Central memory CD8-positive, alpha-beta T cell (primary cell): ENCODE data around the gene DKKL1.

Experiments used
- ATAC-seq: fragments of 150-1000 bp; cut with Tn5 transposase; replicated peaks from 2 replicates; pipeline ENCODE4 v1.10.0; 2022; ENCODE audit warnings: mild to moderate bottlenecking, moderate FRiP score, moderate number of reproducible peaks; ENCODE audit not compliant: poor library complexity, severe bottlenecking; ENCODE audit errors: extremely low read depth
- DNase-seq, 2 donors: peaks; one replicate each; pipeline ENCODE4 v3.0.0; 2021; ENCODE audit warnings: low spot score in 2 of 2
- H3K27ac Mint-ChIP-seq: one replicate; pipeline ENCODE4 v1.8.0; 2022; ENCODE audit warnings: low read depth, mild to moderate bottlenecking, moderate library complexity, mixed read lengths
- H3K27me3 Mint-ChIP-seq: one replicate; pipeline ENCODE4 v1.8.0; 2022; ENCODE audit warnings: mixed read lengths
- H3K36me3 Mint-ChIP-seq: one replicate; pipeline ENCODE4 v1.8.0; 2022; ENCODE audit warnings: mild to moderate bottlenecking, moderate library complexity, mixed read lengths; ENCODE audit not compliant: insufficient read depth
- H3K4me1 Mint-ChIP-seq: one replicate; pipeline ENCODE4 v1.8.0; 2022; ENCODE audit warnings: mixed read lengths
- H3K4me3 Mint-ChIP-seq: one replicate; pipeline ENCODE4 v1.8.0; 2022; ENCODE audit warnings: mild to moderate bottlenecking, moderate library complexity, mixed read lengths
- H3K9me3 Mint-ChIP-seq: one replicate; pipeline ENCODE4 v1.8.0; 2022; ENCODE audit warnings: mixed read lengths

DKKL1 gene

GRCh38 chr19:49415102-49415809 lies 51.6 kb downstream of the DKKL1 start:
- Mint-ChIP-seq H3K4me3 (no peak overlapping the region), H3K27me3 (peaks cover 50% of the 10 kb centered on the region), H3K9me3 (no peaks in the 10 kb centered on the region), H3K36me3 (no peaks in the 10 kb centered on the region), H3K27ac (no peak overlapping the region), H3K4me1 (peaks cover 8% of the 10 kb centered on the region)
- DNase-seq (no peak), ATAC-seq (no peak)

- Mint-ChIP-seq H3K9me3 (no peaks in the 10 kb centered on the region), H3K27ac (no peak overlapping the region), H3K36me3 (no peaks in the 10 kb centered on the region), H3K4me1 (peaks cover 8% of the 10 kb centered on the region), H3K4me3 (no peak overlapping the region), H3K27me3 (peaks cover 56% of the 10 kb centered on the region)
- no peak for ATAC-seq
- DNase-seq: no peak
Measured at GRCh38 chr19:49415810-49416200, 52.1 kb downstream of the DKKL1 start.

- Mint-ChIP-seq H3K27ac (no peak overlapping the region), H3K4me3 (no peak overlapping the region), H3K27me3 (peaks cover 68% of the 10 kb centered on the region), H3K9me3 (no peaks in the 10 kb centered on the region), H3K36me3 (no peaks in the 10 kb centered on the region), H3K4me1 (peaks cover 10% of the 10 kb centered on the region)
- ATAC-seq (no peak), DNase-seq (no peak)
Measured at GRCh38 chr19:49417088-49417487, 53.4 kb downstream of the DKKL1 start.

- H3K9me3 Mint-ChIP-seq: no peaks in the 10 kb centered on the region
- DNase-seq: no peak
- H3K4me1 Mint-ChIP-seq: peaks cover 21% of the 10 kb centered on the region
- no peaks in the 10 kb centered on the region for H3K36me3 Mint-ChIP-seq
- H3K27ac Mint-ChIP-seq: no peak overlapping the region
- no peak overlapping the region for H3K4me3 Mint-ChIP-seq
- ATAC-seq: no peak
- H3K27me3 Mint-ChIP-seq: peaks cover 83% of the 10 kb centered on the region
Measured at GRCh38 chr19:49418511-49418910, 54.8 kb downstream of the DKKL1 start.

DNA sequence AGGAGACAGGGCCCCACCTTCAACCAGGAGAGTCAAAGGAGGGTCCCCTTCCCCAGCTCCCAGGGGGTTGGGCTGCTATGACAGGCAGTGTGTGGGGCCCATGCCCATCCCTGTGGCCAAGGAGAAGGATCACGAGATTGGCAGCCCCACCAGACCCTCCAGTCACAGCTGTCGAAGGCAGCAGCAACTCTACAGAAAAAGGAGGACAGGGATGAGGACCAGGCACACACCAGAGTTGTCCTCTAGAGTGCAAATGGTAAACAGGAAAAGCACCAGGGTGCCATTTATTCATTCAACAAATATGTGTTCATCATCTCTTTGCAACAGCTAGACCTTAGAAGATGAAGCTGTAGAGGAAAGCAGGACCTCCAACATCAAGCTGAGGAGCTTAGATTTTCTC lies 55.5 kb downstream of the DKKL1 start:
- peaks cover 28% of the 10 kb centered on the region for H3K4me1 Mint-ChIP-seq
- ATAC-seq (no peak), DNase-seq (no peak)
- peaks cover 2% of the 10 kb centered on the region for H3K36me3 Mint-ChIP-seq
- no peak overlapping the region for H3K27ac Mint-ChIP-seq
- no peak overlapping the region for H3K4me3 Mint-ChIP-seq
- no peaks in the 10 kb centered on the region for H3K9me3 Mint-ChIP-seq
- peaks cover 89% of the 10 kb centered on the region for H3K27me3 Mint-ChIP-seq

DNA sequence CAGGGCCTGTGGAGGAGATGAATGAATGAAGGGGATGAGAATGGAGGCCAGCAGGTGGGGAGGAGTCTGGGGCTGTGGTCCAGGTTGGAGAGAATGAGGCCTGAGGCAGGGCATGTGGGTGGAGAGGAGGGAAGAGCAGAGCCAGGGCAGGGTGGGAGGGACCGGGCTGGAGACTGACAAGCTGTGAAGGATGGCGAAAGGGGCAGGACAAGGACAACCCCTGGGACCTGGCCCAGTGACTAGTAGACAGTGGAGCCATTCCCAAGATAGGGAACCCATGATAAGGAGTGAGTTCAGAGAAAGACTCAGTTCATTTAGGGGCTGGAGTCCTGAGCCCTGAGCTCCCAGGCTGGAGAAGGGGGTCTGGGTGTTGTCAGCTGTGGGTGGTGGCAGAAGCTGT lies 56.5 kb downstream of the DKKL1 start:
- Mint-ChIP-seq H3K27me3 (peaks cover 100% of the 10 kb centered on the region), H3K9me3 (no peaks in the 10 kb centered on the region), H3K36me3 (peaks cover 2% of the 10 kb centered on the region), H3K4me1 (peaks cover 28% of the 10 kb centered on the region), H3K27ac (no peak overlapping the region), H3K4me3 (no peak overlapping the region)
- no peak for ATAC-seq
- DNase-seq: no peak

- DNase-seq: no peak
- Mint-ChIP-seq H3K9me3 (no peaks in the 10 kb centered on the region), H3K27ac (peak overlapping the region; percentile 20)
Measured at GRCh38 chr19:49421039-49421877, 57.6 kb downstream of the DKKL1 start.

DNA sequence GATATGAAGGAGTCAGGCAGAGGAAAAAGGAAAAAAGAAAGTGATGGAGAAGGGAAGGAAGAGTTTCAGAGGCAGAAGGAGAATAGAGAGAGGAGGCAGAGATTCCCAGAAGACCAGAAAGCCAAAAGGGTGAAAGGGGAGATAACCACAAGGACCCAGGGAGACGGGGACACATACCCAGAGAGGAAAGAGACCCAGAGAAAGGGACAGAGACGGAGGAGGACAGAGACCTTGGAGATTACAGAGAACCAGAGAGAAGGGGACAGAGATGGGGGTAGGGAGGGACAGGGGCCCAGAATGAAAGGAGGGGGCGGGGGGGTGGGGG lies 58.2 kb downstream of the DKKL1 start:
- no peaks in the 10 kb centered on the region for H3K9me3 Mint-ChIP-seq
- peaks cover 100% of the 10 kb centered on the region for H3K27me3 Mint-ChIP-seq
- H3K27ac Mint-ChIP-seq: peak overlapping the region; percentile 20
- ATAC-seq (no peak), DNase-seq (no peak)
- H3K4me1 Mint-ChIP-seq: peaks cover 44% of the 10 kb centered on the region
- peaks cover 2% of the 10 kb centered on the region for H3K36me3 Mint-ChIP-seq
- peak overlapping the region; percentile 54 for H3K4me3 Mint-ChIP-seq

More at GRCh38 chr19:49421039-49421877, 57.6 kb downstream of the DKKL1 start:
- peaks cover 2% of the 10 kb centered on the region for H3K36me3 Mint-ChIP-seq
- ATAC-seq: no peak
- peak overlapping the region; percentile 54 for H3K4me3 Mint-ChIP-seq
- peaks cover 100% of the 10 kb centered on the region for H3K27me3 Mint-ChIP-seq
- H3K4me1 Mint-ChIP-seq: peaks cover 39% of the 10 kb centered on the region

GRCh38 chr19:49422407-49423070 lies 58.9 kb downstream of the DKKL1 start:
- DNase-seq (peak in 1 of 2 donors; percentile 41), ATAC-seq (peak; percentile 53)
- H3K4me1 Mint-ChIP-seq: peaks cover 51% of the 10 kb centered on the region
- no peaks in the 10 kb centered on the region for H3K9me3 Mint-ChIP-seq
- peaks cover 100% of the 10 kb centered on the region for H3K27me3 Mint-ChIP-seq
- H3K4me3 Mint-ChIP-seq: peak overlapping the region; percentile 54
- H3K36me3 Mint-ChIP-seq: peaks cover 2% of the 10 kb centered on the region
- no peak overlapping the region for H3K27ac Mint-ChIP-seq

DNA sequence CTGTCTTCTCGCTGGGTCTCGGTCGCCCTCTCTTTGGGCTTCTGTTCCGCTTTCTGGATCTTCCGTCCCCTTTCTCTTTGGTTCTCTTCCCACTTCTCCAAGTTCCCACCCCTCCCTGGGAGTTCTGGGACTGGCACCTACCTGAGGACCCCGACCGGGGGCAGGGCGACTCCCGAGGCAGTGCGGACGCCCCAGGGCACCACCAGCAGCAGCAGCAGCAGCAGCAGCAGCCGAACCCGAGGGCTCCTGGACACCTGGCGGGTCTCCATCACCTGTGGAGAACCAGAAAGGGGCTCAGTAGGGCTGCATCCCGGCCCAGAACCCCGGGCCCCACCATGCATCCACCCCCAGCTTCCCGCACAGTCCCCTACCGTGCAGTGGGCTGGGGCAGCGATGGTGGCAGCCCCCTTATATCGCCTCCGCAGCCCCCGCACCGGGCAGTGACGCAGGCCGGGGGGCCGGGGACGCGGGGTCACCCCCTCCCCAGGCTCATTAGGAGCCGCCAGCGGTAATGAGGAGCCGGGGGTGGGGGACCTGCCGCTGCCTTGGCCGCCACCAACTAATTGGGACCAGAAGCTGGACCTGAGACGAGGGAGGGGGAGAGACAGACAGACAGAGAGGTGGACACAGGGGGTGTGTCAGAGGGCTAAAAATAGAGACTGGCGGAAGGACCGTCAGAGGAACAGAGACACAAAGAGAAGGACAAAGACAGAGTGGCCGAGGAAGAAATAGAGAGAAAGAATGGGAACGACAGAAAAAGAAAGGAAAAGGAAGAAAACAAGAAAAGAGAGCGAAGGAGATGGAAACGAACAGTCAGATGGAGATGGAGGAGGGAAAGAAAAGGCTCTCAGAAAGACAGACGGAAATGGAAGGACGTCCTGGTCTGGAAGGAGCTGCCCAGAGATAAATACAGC lies 59.7 kb downstream of the DKKL1 start, which contains the start of gene PTH2:
Gene PTH2 (minus strand): TSS at position 371 of the 914 bp plus-strand sequence. CDS start 102 bp downstream, at position 269.
- no peak for DNase-seq
- Mint-ChIP-seq H3K36me3 (peaks cover 2% of the 10 kb centered on the region), H3K27ac (no peak within 1 kb of the TSS), H3K27me3 (peaks cover 100% of the 10 kb centered on the region), H3K9me3 (no peaks in the 10 kb centered on the region), H3K4me1 (peaks cover 56% of the 10 kb centered on the region), H3K4me3 (peak within 1 kb of the TSS; percentile 54)
- no peak for ATAC-seq

GRCh38 chr19:49423985-49424303 lies 60.3 kb downstream of the DKKL1 start:
- no peaks in the 10 kb centered on the region for H3K9me3 Mint-ChIP-seq
- peaks cover 100% of the 10 kb centered on the region for H3K27me3 Mint-ChIP-seq
- peaks cover 2% of the 10 kb centered on the region for H3K36me3 Mint-ChIP-seq
- H3K4me3 Mint-ChIP-seq: peak overlapping the region; percentile 54
- no peak overlapping the region for H3K27ac Mint-ChIP-seq
- H3K4me1 Mint-ChIP-seq: peaks cover 62% of the 10 kb centered on the region
- DNase-seq (peak in 1 of 2 donors; percentile 29), ATAC-seq (peak; percentile 60)
